GM12878 (cell line): ENCODE measurements around the gene SPINT2. TPM values are rescaled to one million over a fixed set of nuclear protein-coding genes. Genes with fewer than 3 reads are reported as not detected.

Experiments
- ATF7 ChIP-seq: fragments of 450-650 bp; IDR thresholded peaks from 2 replicates; pipeline ENCODE4 v1.6.1; 2016; ENCODE audit warnings: low read depth, mild to moderate bottlenecking
- CREB1 ChIP-seq: IDR thresholded peaks from 2 replicates; pipeline ENCODE4 v1.6.1; 2012; ENCODE audit warnings: low read depth, mild to moderate bottlenecking, inconsistent platforms
- LARP7 ChIP-seq: fragments of 450-650 bp; IDR thresholded peaks from 2 replicates; pipeline ENCODE4 v1.6.1; 2017; ENCODE audit warnings: mild to moderate bottlenecking
- NFYA ChIP-seq: IDR thresholded peaks from 2 replicates; pipeline ENCODE4 v1.6.1; 2011; ENCODE audit warnings: low read depth, mild to moderate bottlenecking, low read length, improper control_type of control experiment, borderline replicate concordance
- NR2C2 ChIP-seq: IDR thresholded peaks from 2 replicates; pipeline ENCODE4 v1.6.1; 2011; ENCODE audit warnings: borderline replicate concordance, low read depth; ENCODE audit not compliant: control insufficient read depth, insufficient read length
- NRF1 ChIP-seq: conservative IDR thresholded peaks from 2 replicates; pipeline ENCODE4 v1.6.1; 2011; ENCODE audit warnings: mild to moderate bottlenecking, low read depth, low read length, improper control_type of control experiment
- SMARCA5 ChIP-seq: fragments of 450-650 bp; IDR thresholded peaks from 2 replicates; pipeline ENCODE4 v1.6.1; 2017; ENCODE audit warnings: mild to moderate bottlenecking
- SUZ12 ChIP-seq: fragments of 200-600 bp; sonication (generic); IDR thresholded peaks from one replicate; pipeline ENCODE4 v1.6.1; 2018; ENCODE audit warnings: antibody characterized with exemption, mild to moderate bottlenecking; ENCODE audit not compliant: unreplicated experiment
- TCF3 ChIP-seq: IDR thresholded peaks from 2 replicates; pipeline ENCODE4 v1.6.1; 2012; ENCODE audit warnings: low read depth, mild to moderate bottlenecking, low read length, borderline replicate concordance; ENCODE audit not compliant: insufficient read depth
- TCF7 ChIP-seq: IDR thresholded peaks from 2 replicates; pipeline ENCODE4 v1.6.1; 2014; ENCODE audit warnings: antibody characterized with exemption, borderline replicate concordance
- ZSCAN29 ChIP-seq: fragments of 450-650 bp; IDR thresholded peaks from 2 replicates; pipeline ENCODE4 v1.6.1; 2017; ENCODE audit warnings: mild to moderate bottlenecking, moderate library complexity
- ZZZ3 ChIP-seq: IDR thresholded peaks from 2 replicates; pipeline ENCODE4 v1.6.1; 2011; ENCODE audit warnings: low read depth; ENCODE audit not compliant: control insufficient read depth, insufficient read length
- polyA plus RNA-seq, 11 experiments: library from polyadenylated mRNA; depleted of rRNA in 4 of 11; unstranded in 6 of 11; stranded (reverse) in 5 of 11; fragments of >200 nt; fragmentation: Nextera tagmentation in 4 of 11; fragmentation: Illumina TruSeq in 1 of 11; extraction: Ambion mirVana in 4 of 11; extraction: Trizol in 1 of 11; gene quantifications; 1 replicate in 1 of 11; 2 replicates in 10 of 11; pipeline versions ENCODE4 v1.2.1 to v1.2.3, GENCODE V29; 2011 to 2016; ENCODE audit warnings: inconsistent platforms in 2 of 11, missing spikeins in 2 of 11, low read depth in 1 of 11
- total RNA-seq, 4 experiments: library from RNA; depleted of rRNA in 3 of 4; stranded (reverse); fragments of >200 nt in 3 of 4; fragmentation: Illumina TruSeq in 1 of 4; extraction: Trizol in 1 of 4; gene quantifications; 2 replicates each; pipeline versions ENCODE4 v1.2.1 to v1.2.3, GENCODE V29; 2013 to 2021
- TF ChIP-seq, protein P1 (sequence below): fragments of 450-650 bp; IDR thresholded peaks from 2 replicates; pipeline ENCODE4 v1.6.1; 2018; ENCODE audit warnings: borderline replicate concordance, mild to moderate bottlenecking; ENCODE audit not compliant: partially characterized antibody
- TF ChIP-seq, protein P2 (sequence below): fragments of 150-350 bp; IDR thresholded peaks from 2 replicates; pipeline ENCODE4 v1.6.1; 2014; ENCODE audit warnings: mild to moderate bottlenecking, low read depth, low read length
- TF ChIP-seq, protein P3 (sequence below): IDR thresholded peaks from 2 replicates; pipeline ENCODE4 v1.6.1; 2012; ENCODE audit warnings: low read length, inconsistent platforms
- TF ChIP-seq, protein P4 (sequence below): fragments of 450-650 bp; IDR thresholded peaks from 2 replicates; pipeline ENCODE4 v1.6.1; 2017; ENCODE audit warnings: mild to moderate bottlenecking
- TF ChIP-seq, protein P5 (sequence below): fragments of 450-650 bp; formaldehyde crosslinking; IDR thresholded peaks from 2 replicates; pipeline ENCODE4 v1.4.0; 2022; ENCODE audit warnings: mild to moderate bottlenecking, moderate library complexity
- TF ChIP-seq, protein P6 (sequence below): fragments of 450-650 bp; IDR thresholded peaks from 2 replicates; pipeline ENCODE4 v1.6.1; 2016; ENCODE audit warnings: mild to moderate bottlenecking

Gene SPINT2
- total and polyA plus RNA-seq, 10 of the 15 experiments (the other 5 are each of a cell fraction or from before 2014, with no cell fraction given), result 0.15 to 26.5 (median 17.5) TPM

DNA sequence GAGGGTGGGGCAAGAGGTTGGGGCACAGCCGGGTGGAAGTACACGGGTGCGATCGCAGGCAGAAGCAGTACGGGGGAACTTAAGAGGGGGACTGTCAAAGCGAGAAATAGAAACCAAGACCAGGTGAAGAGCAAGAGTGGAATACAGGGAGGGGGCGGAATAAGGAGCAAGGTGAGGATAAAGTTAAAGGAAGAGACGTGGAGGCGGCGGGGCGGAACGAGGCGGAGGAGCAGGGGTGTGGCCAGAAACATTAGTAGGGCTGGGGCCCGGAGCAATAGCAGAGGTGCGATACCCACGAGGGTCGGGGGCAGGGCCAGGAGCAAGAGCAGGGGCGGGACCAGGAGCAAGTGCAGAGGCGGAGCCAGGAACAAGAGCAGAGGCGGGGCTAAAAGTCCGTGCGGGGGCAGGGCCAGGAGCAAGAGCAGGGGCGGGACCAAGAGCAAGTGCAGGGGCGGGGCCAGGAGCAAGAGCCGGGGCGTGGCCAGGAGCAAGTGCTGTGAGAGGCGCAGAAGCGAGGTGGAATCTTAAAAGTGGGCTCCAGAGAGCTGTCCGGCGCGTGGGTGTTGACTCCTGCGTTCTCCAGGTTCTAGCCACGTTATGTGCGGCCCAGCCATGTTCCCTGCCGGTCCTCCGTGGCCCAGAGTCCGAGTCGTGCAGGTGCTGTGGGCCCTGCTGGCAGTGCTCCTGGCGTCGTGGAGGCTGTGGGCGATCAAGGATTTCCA, 72.4 kb downstream of the SPINT2 start (continued):
- TF ChIP-seq TCF3 (no peak), NRF1 (no peak), TCF7 (no peak), ZZZ3 (no peak), LARP7 (peak; percentile 45; the same call in 1 of the 2 replicates), SUZ12 (no peak), CREB1 (no peak), ZSCAN29 (no peak), ATF7 (peak; percentile 67; the same call in 1 of the 2 replicates), NR2C2 (no peak), SMARCA5 (no peak; the same call in 1 of the 2 replicates), NFYA (no peak)
- TF ChIP-seq, protein P1, sequence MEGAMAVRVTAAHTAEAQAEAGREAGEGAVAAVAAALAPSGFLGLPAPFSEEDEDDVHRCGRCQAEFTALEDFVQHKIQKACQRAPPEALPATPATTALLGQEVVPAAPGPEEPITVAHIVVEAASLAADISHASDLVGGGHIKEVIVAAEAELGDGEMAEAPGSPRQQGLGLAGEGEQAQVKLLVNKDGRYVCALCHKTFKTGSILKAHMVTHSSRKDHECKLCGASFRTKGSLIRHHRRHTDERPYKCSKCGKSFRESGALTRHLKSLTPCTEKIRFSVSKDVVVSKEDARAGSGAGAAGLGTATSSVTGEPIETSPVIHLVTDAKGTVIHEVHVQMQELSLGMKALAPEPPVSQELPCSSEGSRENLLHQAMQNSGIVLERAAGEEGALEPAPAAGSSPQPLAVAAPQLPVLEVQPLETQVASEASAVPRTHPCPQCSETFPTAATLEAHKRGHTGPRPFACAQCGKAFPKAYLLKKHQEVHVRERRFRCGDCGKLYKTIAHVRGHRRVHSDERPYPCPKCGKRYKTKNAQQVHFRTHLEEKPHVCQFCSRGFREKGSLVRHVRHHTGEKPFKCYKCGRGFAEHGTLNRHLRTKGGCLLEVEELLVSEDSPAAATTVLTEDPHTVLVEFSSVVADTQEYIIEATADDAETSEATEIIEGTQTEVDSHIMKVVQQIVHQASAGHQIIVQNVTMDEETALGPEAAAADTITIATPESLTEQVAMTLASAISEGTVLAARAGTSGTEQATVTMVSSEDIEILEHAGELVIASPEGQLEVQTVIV, result no peak
- TF ChIP-seq, protein P2, sequence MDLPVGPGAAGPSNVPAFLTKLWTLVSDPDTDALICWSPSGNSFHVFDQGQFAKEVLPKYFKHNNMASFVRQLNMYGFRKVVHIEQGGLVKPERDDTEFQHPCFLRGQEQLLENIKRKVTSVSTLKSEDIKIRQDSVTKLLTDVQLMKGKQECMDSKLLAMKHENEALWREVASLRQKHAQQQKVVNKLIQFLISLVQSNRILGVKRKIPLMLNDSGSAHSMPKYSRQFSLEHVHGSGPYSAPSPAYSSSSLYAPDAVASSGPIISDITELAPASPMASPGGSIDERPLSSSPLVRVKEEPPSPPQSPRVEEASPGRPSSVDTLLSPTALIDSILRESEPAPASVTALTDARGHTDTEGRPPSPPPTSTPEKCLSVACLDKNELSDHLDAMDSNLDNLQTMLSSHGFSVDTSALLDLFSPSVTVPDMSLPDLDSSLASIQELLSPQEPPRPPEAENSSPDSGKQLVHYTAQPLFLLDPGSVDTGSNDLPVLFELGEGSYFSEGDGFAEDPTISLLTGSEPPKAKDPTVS, result no peak
- TF ChIP-seq, protein P3, sequence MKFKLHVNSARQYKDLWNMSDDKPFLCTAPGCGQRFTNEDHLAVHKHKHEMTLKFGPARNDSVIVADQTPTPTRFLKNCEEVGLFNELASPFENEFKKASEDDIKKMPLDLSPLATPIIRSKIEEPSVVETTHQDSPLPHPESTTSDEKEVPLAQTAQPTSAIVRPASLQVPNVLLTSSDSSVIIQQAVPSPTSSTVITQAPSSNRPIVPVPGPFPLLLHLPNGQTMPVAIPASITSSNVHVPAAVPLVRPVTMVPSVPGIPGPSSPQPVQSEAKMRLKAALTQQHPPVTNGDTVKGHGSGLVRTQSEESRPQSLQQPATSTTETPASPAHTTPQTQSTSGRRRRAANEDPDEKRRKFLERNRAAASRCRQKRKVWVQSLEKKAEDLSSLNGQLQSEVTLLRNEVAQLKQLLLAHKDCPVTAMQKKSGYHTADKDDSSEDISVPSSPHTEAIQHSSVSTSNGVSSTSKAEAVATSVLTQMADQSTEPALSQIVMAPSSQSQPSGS, result no peak
- TF ChIP-seq, protein P4, sequence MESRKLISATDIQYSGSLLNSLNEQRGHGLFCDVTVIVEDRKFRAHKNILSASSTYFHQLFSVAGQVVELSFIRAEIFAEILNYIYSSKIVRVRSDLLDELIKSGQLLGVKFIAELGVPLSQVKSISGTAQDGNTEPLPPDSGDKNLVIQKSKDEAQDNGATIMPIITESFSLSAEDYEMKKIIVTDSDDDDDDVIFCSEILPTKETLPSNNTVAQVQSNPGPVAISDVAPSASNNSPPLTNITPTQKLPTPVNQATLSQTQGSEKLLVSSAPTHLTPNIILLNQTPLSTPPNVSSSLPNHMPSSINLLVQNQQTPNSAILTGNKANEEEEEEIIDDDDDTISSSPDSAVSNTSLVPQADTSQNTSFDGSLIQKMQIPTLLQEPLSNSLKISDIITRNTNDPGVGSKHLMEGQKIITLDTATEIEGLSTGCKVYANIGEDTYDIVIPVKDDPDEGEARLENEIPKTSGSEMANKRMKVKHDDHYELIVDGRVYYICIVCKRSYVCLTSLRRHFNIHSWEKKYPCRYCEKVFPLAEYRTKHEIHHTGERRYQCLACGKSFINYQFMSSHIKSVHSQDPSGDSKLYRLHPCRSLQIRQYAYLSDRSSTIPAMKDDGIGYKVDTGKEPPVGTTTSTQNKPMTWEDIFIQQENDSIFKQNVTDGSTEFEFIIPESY, result no peak
- TF ChIP-seq, protein P5, sequence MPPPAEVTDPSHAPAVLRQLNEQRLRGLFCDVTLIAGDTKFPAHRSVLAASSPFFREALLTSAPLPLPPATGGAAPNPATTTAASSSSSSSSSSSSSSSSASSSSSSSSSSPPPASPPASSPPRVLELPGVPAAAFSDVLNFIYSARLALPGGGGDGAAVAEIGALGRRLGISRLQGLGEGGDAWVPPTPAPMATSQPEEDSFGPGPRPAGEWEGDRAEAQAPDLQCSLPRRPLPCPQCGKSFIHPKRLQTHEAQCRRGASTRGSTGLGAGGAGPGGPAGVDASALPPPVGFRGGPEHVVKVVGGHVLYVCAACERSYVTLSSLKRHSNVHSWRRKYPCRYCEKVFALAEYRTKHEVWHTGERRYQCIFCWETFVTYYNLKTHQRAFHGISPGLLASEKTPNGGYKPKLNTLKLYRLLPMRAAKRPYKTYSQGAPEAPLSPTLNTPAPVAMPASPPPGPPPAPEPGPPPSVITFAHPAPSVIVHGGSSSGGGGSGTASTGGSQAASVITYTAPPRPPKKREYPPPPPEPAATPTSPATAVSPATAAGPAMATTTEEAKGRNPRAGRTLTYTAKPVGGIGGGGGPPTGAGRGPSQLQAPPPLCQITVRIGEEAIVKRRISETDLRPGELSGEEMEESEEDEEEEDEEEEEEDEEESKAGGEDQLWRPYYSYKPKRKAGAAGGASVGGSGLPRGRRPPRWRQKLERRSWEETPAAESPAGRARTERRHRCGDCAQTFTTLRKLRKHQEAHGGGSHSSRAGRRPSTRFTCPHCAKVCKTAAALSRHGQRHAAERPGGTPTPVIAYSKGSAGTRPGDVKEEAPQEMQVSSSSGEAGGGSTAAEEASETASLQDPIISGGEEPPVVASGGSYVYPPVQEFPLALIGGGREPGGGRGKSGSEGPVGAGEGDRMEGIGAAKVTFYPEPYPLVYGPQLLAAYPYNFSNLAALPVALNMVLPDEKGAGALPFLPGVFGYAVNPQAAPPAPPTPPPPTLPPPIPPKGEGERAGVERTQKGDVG (CRISPR knock-in tag), result no peak
- TF ChIP-seq, protein P6, sequence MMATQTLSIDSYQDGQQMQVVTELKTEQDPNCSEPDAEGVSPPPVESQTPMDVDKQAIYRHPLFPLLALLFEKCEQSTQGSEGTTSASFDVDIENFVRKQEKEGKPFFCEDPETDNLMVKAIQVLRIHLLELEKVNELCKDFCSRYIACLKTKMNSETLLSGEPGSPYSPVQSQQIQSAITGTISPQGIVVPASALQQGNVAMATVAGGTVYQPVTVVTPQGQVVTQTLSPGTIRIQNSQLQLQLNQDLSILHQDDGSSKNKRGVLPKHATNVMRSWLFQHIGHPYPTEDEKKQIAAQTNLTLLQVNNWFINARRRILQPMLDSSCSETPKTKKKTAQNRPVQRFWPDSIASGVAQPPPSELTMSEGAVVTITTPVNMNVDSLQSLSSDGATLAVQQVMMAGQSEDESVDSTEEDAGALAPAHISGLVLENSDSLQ, result peak; percentile 13; the same call in 1 of the 2 replicates
